Endothelial cell of umbilical vein (primary cell): Measurements from ENCODE around the gene KCNF1. TPM values are rescaled to one million over a fixed set of nuclear protein-coding genes. Genes with fewer than 3 reads are reported as not detected.

ENCODE experiments used
- BruUV-seq: library from RNA; stranded (reverse); fragments of 400-500 nt; replicated peaks from 2 replicates; lab custom pipeline; 2021; lab: Mats Ljungman, UMichigan
- CTCF ChIA-PET: fragments of 300-600, 350-600 bp; sonication (Branson Sonifier 250); formaldehyde crosslinking; loops from one replicate; lab custom pipeline; 2021; ENCODE audit warnings: antibody characterized with exemption, inconsistent platforms; lab: Charles Lee
- POLR2A ChIA-PET: fragments of 300-600, 350-600 bp; sonication (Branson Sonifier 250); formaldehyde crosslinking; loops from one replicate; lab custom pipeline; 2021; ENCODE audit warnings: antibody characterized with exemption, inconsistent platforms; lab: Charles Lee
- DNase-seq: peaks from one replicate; pipeline ENCODE4 v3.0.0-alpha.2; 2011; ENCODE audit warnings: low read depth, low spot score
- FAIRE-seq: peaks from 2 replicates; lab custom pipeline; 2011; peaks lifted over from hg19 to GRCh38; lab: Jason Lieb, UNC
- H2AFZ ChIP-seq: 2 replicates; pipeline ENCODE4 v1.6.0; 2012; ENCODE audit warnings: low read depth, low read length, control low read depth, inconsistent platforms
- H3K27ac ChIP-seq: 2 replicates; pipeline ENCODE4 v1.5.1; 2011; ENCODE audit warnings: low read depth, mild to moderate bottlenecking, control low read depth, low read length, moderate library complexity; ENCODE audit not compliant: insufficient read depth
- H3K27me3 ChIP-seq, 2 experiments: 2 replicates each; pipeline versions ENCODE4 v1.6.0 to v1.6.1; 2011; ENCODE audit warnings: low read length in 2 of 2, mixed read lengths in 1 of 2; ENCODE audit not compliant: control insufficient read depth in 2 of 2, insufficient read depth in 2 of 2
- H3K36me3 ChIP-seq, 2 experiments: 2 replicates in 1 of 2; 3 replicates in 1 of 2; pipeline ENCODE4 v1.5.1; 2011; ENCODE audit warnings: low read length in 2 of 2, mild to moderate bottlenecking in 1 of 2, moderate library complexity in 1 of 2; ENCODE audit not compliant: control insufficient read depth in 2 of 2, insufficient read depth in 2 of 2; ENCODE audit errors: extremely low read depth in 1 of 2
- H3K4me1 ChIP-seq: 3 replicates; pipeline ENCODE4 v1.5.1; 2011; ENCODE audit warnings: mild to moderate bottlenecking, low read length; ENCODE audit not compliant: control insufficient read depth, insufficient read depth; ENCODE audit errors: extremely low read depth
- H3K4me2 ChIP-seq: 2 replicates; pipeline ENCODE4 v1.6.1; 2011; ENCODE audit warnings: low read length, control low read depth, mixed read lengths; ENCODE audit not compliant: insufficient read depth
- H3K4me3 ChIP-seq, 3 experiments: fragments of 200-600 bp in 1 of 3; sonication (generic), shearing (Covaris generic) in 1 of 3; replicated peaks in 1 of 3; 2 replicates each; pipeline ENCODE4 v1.5.1; 2011 to 2016; ENCODE audit warnings: control low read depth in 3 of 3, low read length in 3 of 3, mild to moderate bottlenecking in 2 of 3, inconsistent platforms in 1 of 3, low read depth in 1 of 3, moderate library complexity in 1 of 3; ENCODE audit not compliant: insufficient read depth in 1 of 3
- H3K79me2 ChIP-seq: 2 replicates; pipeline ENCODE4 v1.6.0; 2012; ENCODE audit warnings: low read length, inconsistent platforms; ENCODE audit not compliant: control insufficient read depth, insufficient read depth
- H3K9ac ChIP-seq: replicated peaks from 2 replicates; pipeline ENCODE3; 2011; ENCODE audit warnings: low read length, control low read depth; ENCODE audit not compliant: insufficient read depth; ENCODE audit errors: extremely low read depth
- H3K9me1 ChIP-seq: replicated peaks from 3 replicates; pipeline ENCODE4 v1.6.0; 2011; ENCODE audit warnings: mild to moderate bottlenecking, low read length; ENCODE audit not compliant: control insufficient read depth, insufficient read depth; ENCODE audit errors: extremely low read depth
- H3K9me3 ChIP-seq: replicated peaks from 2 replicates; pipeline ENCODE4 v1.5.1; 2012; ENCODE audit warnings: low read length, inconsistent platforms; ENCODE audit not compliant: control insufficient read depth, insufficient read depth
- H4K20me1 ChIP-seq: replicated peaks from 2 replicates; pipeline ENCODE3; 2011; ENCODE audit warnings: mild to moderate bottlenecking, low read length; ENCODE audit not compliant: control insufficient read depth, insufficient read depth; ENCODE audit errors: extremely low read depth
- EZH2 ChIP-seq: IDR thresholded peaks from 2 replicates; pipeline ENCODE4 v1.6.1; 2012; ENCODE audit warnings: borderline replicate concordance, low read depth, mild to moderate bottlenecking, moderate library complexity, low read length, inconsistent platforms; ENCODE audit not compliant: severe bottlenecking
- FOS ChIP-seq: IDR thresholded peaks from 2 replicates; pipeline ENCODE4 v1.6.1; 2011; ENCODE audit warnings: mild to moderate bottlenecking, low read length, moderate library complexity, borderline replicate concordance; ENCODE audit not compliant: insufficient read depth
- GATA2 ChIP-seq: IDR thresholded peaks from 2 replicates; pipeline ENCODE4 v1.7.0; 2011; ENCODE audit warnings: low read depth, mild to moderate bottlenecking, moderate library complexity, mixed read lengths, low read length; ENCODE audit not compliant: insufficient read length, insufficient read depth
- JUN ChIP-seq: IDR thresholded peaks from 2 replicates; pipeline ENCODE4 v1.6.1; 2011; ENCODE audit warnings: borderline replicate concordance, low read depth; ENCODE audit not compliant: insufficient read length, insufficient read depth
- MYC ChIP-seq: IDR thresholded peaks from one replicate; pipeline ENCODE4 v1.6.1; 2011; ENCODE audit warnings: mild to moderate bottlenecking, low read depth, low read length
- POLR2A ChIP-seq: IDR thresholded peaks from 2 replicates; pipeline ENCODE4 v1.6.1; 2012; ENCODE audit warnings: low read depth, mild to moderate bottlenecking, control low read depth, low read length
- dilution Hi-C: fragments of 300-500 bp; cut with MboI; formaldehyde crosslinking; loops from one replicate; pipeline ENCODE4 v1.15.0; 2019; ENCODE audit warnings: low sequenced_read_pairs; ENCODE audit not compliant: extremely low pct_ligation_motif_present
- intact Hi-C: fragments of 100-400 bp; cut with micrococcal nuclease; formaldehyde crosslinking; loops from one replicate; pipeline ENCODE4 v1.10.0; 2022
- polyA plus RNA-seq, 4 experiments: library from polyadenylated mRNA; depleted of rRNA in 3 of 4; stranded (reverse) in 3 of 4; unstranded in 1 of 4; fragments of >200 nt; gene quantifications; 2 replicates each; pipeline versions ENCODE4 v1.2.1 to v1.2.3, GENCODE V29; 2011 to 2012; ENCODE audit warnings: missing spikeins in 1 of 4
- total RNA-seq: library from RNA; stranded (reverse); gene quantifications from 2 replicates; pipeline ENCODE4 v1.2.3, GENCODE V29; 2021
- TF ChIP-seq, protein P1 (sequence below), 2 donors: IDR thresholded peaks; 1 replicate in 1 of 2; 2 replicates in 1 of 2; pipeline ENCODE4 v1.5.1; 2011; ENCODE audit warnings: low read length in 2 of 2, mild to moderate bottlenecking in 2 of 2, moderate library complexity in 2 of 2, control low read depth in 1 of 2, inconsistent platforms in 1 of 2, low read depth in 1 of 2; ENCODE audit not compliant: insufficient read depth in 1 of 2; ENCODE audit errors: extremely low read depth in 1 of 2

KCNF1 gene
- total and polyA plus RNA-seq, 2 donors (not counting 3 experiments of a cell fraction or from before 2014, with no cell fraction given) = 0.23 to 0.42 TPM

DNA sequence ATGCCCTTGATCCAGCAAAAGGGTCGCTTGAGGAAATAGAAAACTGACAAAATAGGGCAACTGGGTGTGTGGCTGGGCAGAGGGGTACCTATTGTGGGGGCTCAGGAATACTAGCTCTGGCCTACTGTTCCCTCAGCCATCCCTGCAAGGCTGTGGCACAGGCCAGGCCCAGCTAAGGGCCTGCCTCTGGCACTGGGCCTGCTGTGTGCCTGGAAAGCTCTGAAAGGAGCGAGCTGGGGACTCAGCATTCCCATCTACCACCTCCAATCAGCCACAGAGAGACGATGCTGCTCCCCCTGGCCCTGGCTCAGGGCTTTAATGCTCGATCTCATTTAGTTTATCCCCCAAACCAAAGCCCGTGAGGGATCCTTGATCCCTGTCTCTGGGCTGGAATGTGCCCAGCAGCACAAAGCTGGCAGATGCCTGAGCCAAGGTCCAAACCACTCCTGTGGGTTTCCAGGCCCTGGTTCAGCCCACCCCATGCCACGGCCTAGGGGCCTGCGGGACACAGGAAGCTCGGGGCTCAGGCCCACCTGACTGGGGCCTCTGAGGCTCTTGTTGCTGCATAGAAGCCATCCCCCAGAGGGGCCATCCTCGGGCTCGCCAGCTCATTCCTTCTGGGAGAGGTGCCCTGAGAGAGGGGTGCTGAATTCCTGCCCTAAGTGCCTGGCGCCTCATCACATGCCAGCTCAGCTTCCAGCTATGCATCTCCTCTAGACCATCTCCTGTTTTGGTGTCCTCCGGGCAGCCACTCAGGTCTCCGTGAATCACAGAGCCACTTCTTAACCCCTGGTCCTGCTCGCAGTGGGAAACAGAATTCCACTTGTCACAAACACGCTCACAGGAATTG, 43.0 kb upstream of the KCNF1 start:
- ChIA-PET POLR2A (no interaction called here), CTCF (interaction anchor here (0.8 kb wide), 1 partner anchor 36 kb away, joined by 3 read pairs; no protein-coding TSS in a partner anchor)
- Histone ChIP-seq H3K36me3 (no peaks in the 10 kb centered on the region), H3K9ac (no peak overlapping the region), H3K9me3 (no peaks in the 10 kb centered on the region), H3K4me3 (no peak overlapping the region), H2AFZ (no peak overlapping the region), H3K27me3 (peaks cover 0 to 2% of the 10 kb centered on the region in 2 experiments), H3K27ac (no peak overlapping the region), H3K9me1 (no peaks in the 10 kb centered on the region), H3K4me2 (no peak overlapping the region), H4K20me1 (no peaks in the 10 kb centered on the region), H3K79me2 (no peaks in the 10 kb centered on the region), H3K4me1 (no peaks in the 10 kb centered on the region)
- FAIRE-seq (no peak), DNase-seq (no peak)
- no peak for TF ChIP-seq GATA2
- TF ChIP-seq JUN = no peak
- no peak for TF ChIP-seq POLR2A
- TF ChIP-seq EZH2 = no peak
- TF ChIP-seq, protein P1, sequence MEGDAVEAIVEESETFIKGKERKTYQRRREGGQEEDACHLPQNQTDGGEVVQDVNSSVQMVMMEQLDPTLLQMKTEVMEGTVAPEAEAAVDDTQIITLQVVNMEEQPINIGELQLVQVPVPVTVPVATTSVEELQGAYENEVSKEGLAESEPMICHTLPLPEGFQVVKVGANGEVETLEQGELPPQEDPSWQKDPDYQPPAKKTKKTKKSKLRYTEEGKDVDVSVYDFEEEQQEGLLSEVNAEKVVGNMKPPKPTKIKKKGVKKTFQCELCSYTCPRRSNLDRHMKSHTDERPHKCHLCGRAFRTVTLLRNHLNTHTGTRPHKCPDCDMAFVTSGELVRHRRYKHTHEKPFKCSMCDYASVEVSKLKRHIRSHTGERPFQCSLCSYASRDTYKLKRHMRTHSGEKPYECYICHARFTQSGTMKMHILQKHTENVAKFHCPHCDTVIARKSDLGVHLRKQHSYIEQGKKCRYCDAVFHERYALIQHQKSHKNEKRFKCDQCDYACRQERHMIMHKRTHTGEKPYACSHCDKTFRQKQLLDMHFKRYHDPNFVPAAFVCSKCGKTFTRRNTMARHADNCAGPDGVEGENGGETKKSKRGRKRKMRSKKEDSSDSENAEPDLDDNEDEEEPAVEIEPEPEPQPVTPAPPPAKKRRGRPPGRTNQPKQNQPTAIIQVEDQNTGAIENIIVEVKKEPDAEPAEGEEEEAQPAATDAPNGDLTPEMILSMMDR (IDR thresholded peaks at IDR 0.05; ENCODE audit: extremely low read depth in 1 of 2, insufficient read depth in 1 of 2, low read depth in 1 of 2, low read length in 2 of 2) = no peak
- TF ChIP-seq MYC = no peak
- TF ChIP-seq FOS = no peak
- dilution Hi-C loops (no loop called here), intact Hi-C loops (no loop called here)
- BruUV-seq = no TSS peak
